SH-SY5Y (cell line): Measurements from ENCODE around the gene ACAT2.

Source experiments
- GATA2 ChIP-seq: IDR thresholded peaks from 2 replicates; pipeline ENCODE4 v1.6.1; 2011; ENCODE audit warnings: mild to moderate bottlenecking, low read depth, low read length
- GATA3 ChIP-seq: IDR thresholded peaks from 2 replicates; pipeline ENCODE4 v1.6.1; 2011; ENCODE audit warnings: low read depth, mild to moderate bottlenecking, low read length, moderate library complexity

ACAT2 gene

DNA sequence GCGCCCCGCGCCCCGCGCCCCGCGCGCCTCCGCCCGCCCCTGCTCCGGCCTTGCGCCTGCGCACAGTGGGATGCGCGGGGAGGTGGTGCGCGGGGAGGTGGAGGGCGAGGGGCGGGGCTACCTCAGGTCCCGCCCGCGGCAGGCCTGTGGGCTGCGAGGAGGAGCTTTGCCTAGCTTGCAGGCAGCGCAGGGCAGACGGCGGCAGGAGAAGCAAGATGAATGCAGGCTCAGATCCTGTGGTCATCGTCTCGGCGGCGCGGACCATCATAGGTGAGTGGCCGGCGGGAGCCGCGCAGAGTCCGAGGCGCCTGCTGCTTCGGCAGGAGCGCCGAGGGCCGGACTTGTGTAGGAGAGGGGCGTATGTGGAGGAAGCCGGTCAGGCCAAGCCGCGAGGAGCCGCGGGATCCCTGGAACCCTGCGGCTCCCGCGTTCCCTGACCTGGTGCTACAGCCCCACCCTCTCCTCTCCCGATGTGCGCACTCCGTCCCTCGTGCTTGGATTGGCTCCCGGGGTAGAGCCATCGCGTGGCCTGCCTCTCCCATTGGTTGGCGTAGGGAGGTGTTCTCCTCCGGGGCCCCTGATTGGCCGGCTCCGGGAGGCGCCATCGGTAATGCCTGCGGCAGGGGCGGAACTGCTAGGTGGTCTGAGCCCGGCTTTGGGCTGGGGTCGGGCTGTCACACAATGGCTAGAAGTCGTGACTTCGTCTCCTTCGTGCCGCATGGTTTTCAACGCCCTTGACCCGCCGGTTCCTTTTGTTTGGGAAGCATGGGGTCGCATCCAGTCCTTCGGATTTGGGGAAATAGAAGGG lies at the start of gene ACAT2:
ACAT2 (plus strand) TSS at position 173 of the 808 bp plus-strand sequence; CDS start at position 216, 43 bp downstream.
- TF ChIP-seq GATA3, result no peak

- TF ChIP-seq GATA2 (no peak), GATA3 (no peak)
These were observed 47.9 kb upstream of the ACAT2 start for GRCh38 chr6:159713984-159714383.

- no peak for TF ChIP-seq GATA3
- TF ChIP-seq GATA2, result no peak
These were observed 47.4 kb upstream of the ACAT2 start for GRCh38 chr6:159714404-159714803.

DNA sequence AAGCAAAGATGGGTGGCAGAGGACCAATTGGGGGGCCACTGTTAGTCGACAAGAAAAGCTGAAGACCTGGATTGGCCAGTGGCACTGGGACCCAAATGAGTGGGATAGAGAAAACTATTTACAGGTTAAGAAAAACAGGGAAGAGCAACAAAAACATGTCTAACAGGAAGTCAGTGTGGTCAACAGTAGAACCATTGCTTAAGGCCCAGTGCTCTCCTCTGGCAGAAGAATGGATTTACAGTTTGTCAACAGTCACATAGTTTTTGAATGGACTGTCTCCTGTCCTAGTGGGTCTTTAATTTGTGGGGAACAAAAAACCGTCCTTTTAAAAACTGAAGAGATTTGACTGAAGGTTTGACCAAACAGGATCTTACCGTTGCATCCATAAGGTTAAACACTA lies 46.7 kb upstream of the ACAT2 start:
- TF ChIP-seq GATA2 (no peak), GATA3 (no peak)

DNA sequence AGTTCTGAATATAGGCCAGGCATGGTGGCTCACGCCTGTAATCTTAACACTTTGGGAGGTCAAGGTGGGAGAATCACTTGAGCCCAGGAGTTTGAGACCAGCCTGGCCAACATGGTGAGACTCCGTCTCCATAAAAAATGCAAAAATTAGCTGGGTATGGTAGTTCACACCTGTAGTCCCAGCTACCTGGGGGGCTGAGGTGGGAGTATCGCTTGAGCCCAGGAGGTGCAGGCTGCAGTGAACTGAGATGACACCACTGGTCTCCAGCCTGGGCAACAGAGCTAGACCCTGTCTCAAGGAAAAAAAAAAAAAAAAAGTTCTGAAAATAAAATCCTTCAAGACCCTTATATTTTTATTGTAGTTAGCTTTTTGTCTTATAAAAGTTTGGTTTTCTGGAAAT lies 46.2 kb upstream of the ACAT2 start:
- TF ChIP-seq GATA2 (no peak), GATA3 (no peak)

- TF ChIP-seq GATA2 (no peak), GATA3 (no peak)
These were observed 45.4 kb upstream of the ACAT2 start for GRCh38 chr6:159716247-159717096.

GRCh38 chr6:159718634-159719033 lies 43.2 kb upstream of the ACAT2 start:
- TF ChIP-seq GATA3, result no peak
- no peak for TF ChIP-seq GATA2

GRCh38 chr6:159719287-159719686 lies 42.6 kb upstream of the ACAT2 start:
- no peak for TF ChIP-seq GATA2
- TF ChIP-seq GATA3, result no peak

DNA sequence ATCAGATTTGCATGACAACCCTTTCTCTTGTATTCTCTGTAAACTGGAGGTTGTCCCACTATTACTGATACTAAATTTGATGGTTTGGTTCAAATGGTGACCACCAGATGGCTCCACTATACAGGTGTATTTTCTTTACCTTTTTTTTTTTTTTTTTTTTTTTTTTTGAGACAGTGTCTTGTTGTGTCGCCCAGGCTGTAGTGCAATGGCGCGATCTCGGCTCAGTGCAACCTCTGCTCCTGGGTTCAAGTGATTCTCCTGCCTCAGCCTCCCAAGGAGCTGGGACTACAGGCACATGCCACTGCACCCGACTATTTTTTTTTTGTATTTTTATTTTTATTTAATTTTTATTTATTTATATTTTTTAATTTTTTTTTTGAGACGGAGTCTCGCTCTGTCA lies 41.1 kb upstream of the ACAT2 start:
- TF ChIP-seq GATA3 (no peak), GATA2 (no peak)

DNA sequence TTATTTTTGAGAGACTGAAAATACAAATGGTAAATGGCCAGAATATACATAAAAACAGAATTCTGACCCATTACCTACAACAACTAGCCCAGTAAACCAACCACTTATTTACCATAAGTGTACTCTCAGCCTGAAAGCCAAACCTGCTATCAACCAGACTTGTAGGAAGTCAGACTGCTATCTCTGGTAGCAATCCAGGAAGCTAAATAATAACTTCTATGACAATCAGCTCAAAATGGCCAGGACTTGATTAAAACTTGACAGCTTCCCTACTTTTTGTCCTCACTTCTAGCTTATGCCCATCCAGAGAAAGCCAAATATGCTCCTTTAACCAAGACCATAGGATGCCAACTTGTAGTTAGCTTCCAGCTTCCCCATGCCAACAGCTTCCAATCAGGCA lies 39.2 kb upstream of the ACAT2 start:
- TF ChIP-seq GATA3, result no peak
- TF ChIP-seq GATA2, result no peak

- TF ChIP-seq GATA3 (no peak), GATA2 (no peak)
These were observed 38.6 kb upstream of the ACAT2 start for GRCh38 chr6:159723259-159723658.

- no peak for TF ChIP-seq GATA3
- TF ChIP-seq GATA2, result no peak
These were observed 37.1 kb upstream of the ACAT2 start for GRCh38 chr6:159724778-159725177.

DNA sequence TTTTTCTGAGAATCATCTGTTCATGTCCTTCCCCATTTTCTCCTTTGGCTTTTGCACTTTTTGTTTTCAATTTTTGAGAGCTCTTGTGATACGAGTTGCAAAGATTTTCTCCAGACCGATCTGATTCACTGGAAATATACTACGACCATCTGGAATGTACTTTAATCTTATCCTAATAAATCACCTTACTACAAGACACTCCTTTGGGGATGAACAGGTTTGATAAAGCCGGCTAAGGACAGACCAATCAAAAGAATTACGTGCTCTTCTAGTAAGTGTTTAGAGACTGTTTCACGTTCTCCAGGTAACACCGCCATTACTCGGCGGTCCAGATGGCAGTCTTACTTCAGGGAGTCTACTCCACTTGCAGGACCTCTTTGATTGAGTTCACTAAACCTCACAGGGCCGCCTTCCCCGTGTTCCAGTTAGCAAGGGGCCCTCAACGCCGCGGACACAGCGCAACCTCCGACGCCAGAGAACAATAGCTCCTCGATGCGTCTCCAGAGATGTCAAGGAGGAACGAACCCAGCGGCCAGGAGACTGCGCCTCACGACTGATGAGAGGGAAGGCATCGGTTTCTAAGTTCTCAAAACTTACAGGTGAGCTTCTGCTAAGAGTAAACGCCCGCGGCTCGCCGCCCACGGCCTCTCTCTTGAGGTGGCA lies 35.5 kb upstream of the ACAT2 start:
- TF ChIP-seq GATA2 (no peak), GATA3 (no peak)

DNA sequence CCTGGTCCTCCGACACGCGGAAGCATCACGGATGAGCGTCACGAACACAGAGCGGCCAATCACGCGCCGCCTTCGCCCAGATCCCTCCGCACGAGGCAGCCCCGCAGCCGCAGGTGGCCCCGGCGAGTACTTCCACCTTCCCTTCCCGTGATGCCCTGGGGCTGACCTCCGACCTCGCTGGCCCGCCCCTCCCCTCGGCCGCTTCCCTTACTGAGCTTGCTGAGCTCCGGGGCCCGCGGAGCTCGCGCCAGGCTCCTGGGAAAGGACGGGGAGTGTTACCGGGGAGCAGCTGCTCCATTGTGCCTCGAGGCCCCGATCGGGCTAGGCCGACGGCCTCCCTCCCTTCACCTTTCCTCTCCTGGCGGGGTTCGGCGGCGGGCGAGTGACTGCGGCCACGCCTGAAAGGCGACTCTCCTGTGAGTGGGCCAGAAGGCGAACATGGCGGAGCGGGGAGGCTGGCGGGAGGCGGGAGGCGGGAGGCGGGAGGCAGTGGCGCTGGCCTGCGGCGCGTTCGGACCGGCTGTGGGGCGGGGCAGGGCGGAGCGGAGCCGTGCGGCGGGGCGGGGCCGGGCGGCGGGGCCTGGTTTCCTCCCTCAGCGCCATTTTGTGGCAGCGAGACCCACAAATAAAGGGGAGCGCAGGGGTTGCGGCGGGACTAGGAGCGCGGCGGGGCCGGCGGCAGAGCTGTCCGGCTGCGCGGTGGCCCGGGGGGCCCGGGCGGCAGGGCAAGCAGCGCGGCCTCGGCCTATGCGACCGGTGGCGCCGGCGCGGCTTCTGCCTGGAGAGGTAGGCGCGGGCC lies 34.7 kb upstream of the ACAT2 start, which contains the start of gene WTAP:
WTAP (plus strand) TSS at position 589 of the 799 bp plus-strand sequence. CDS start 8,760 bp downstream, outside the sequence.
- TF ChIP-seq GATA2, result no peak; the same call in 1 of the 2 replicates
- TF ChIP-seq GATA3, result no peak
